Keratinocyte (primary cell): ENCODE data around the gene SCYGR4.

ENCODE experiments used
- EZH2 ChIP-seq: IDR thresholded peaks from one replicate; pipeline ENCODE4 v1.6.1; 2012; ENCODE audit warnings: inconsistent platforms, mild to moderate bottlenecking, low read length, moderate library complexity
- TF ChIP-seq, protein P1 (sequence below), 3 experiments: IDR thresholded peaks in 1 of 3; conservative IDR thresholded peaks in 1 of 3; optimal IDR thresholded peaks in 1 of 3; 2 replicates in 2 of 3; 3 replicates in 1 of 3; pipeline versions ENCODE3 to v1.5.1; 2011; ENCODE audit warnings: low read length in 3 of 3, mild to moderate bottlenecking in 3 of 3, moderate library complexity in 2 of 3, control low read depth in 1 of 3, inconsistent platforms in 1 of 3; ENCODE audit not compliant: insufficient read depth in 2 of 3; ENCODE audit errors: extremely low read depth in 1 of 3

DNA sequence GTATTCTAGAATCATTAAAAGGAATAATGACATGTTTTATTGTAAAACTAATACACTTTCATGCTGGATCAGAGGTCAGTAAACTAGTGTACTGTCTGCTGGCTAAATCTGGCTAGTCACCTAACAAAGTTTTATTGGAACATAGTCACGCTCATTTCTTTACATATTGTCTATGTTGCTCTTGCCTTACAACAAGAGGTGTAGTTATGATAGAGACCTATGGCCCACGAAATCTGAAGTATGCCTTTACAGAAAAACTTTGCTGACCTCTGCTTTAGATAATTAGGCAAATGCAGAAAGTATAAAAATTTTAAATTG, 48.5 kb upstream of the SCYGR4 start:
- TF ChIP-seq, protein P1, sequence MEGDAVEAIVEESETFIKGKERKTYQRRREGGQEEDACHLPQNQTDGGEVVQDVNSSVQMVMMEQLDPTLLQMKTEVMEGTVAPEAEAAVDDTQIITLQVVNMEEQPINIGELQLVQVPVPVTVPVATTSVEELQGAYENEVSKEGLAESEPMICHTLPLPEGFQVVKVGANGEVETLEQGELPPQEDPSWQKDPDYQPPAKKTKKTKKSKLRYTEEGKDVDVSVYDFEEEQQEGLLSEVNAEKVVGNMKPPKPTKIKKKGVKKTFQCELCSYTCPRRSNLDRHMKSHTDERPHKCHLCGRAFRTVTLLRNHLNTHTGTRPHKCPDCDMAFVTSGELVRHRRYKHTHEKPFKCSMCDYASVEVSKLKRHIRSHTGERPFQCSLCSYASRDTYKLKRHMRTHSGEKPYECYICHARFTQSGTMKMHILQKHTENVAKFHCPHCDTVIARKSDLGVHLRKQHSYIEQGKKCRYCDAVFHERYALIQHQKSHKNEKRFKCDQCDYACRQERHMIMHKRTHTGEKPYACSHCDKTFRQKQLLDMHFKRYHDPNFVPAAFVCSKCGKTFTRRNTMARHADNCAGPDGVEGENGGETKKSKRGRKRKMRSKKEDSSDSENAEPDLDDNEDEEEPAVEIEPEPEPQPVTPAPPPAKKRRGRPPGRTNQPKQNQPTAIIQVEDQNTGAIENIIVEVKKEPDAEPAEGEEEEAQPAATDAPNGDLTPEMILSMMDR (optimal IDR thresholded peaks at IDR 0.05 in 1 of 3, IDR thresholded peaks at IDR 0.05 in 1 of 3, conservative IDR thresholded peaks at IDR 0.05 in 1 of 3; ENCODE audit: extremely low read depth in 1 of 3, insufficient read depth in 2 of 3, low read length in 3 of 3), result no peak
- TF ChIP-seq EZH2, result no peak
